GM12801 (cell line): ENCODE measurements around the gene KLHDC8A.

Experiments
- CTCF ChIP-seq: IDR thresholded peaks from one replicate; pipeline ENCODE4 v1.5.1; 2011; ENCODE audit warnings: control low read depth; ENCODE audit not compliant: insufficient read length; ENCODE audit errors: extremely low read depth

The KLHDC8A gene

GRCh38 chr1:205345761-205346160 is 11.0 kb downstream of the KLHDC8A start:
- no peak for TF ChIP-seq CTCF

- no peak for TF ChIP-seq CTCF
These were observed 12.4 kb downstream of the KLHDC8A start for GRCh38 chr1:205344066-205344928.

- no peak for TF ChIP-seq CTCF
These were observed 13.2 kb downstream of the KLHDC8A start for GRCh38 chr1:205343431-205344065.

GRCh38 chr1:205342986-205343385 is 13.7 kb downstream of the KLHDC8A start:
- TF ChIP-seq CTCF = no peak

GRCh38 chr1:205340676-205341075 is 16.0 kb downstream of the KLHDC8A start:
- no peak for TF ChIP-seq CTCF

GRCh38 chr1:205339717-205340116 is 17.0 kb downstream of the KLHDC8A start:
- no peak for TF ChIP-seq CTCF

GRCh38 chr1:205339197-205339702 is 17.5 kb downstream of the KLHDC8A start:
- no peak for TF ChIP-seq CTCF
